HuH-7 (cell line): Measurements from ENCODE around the gene PIN1.
"Not testable (repeated sequence)": the region's sequence is repeated elsewhere in the genome, so short reads cannot be mapped to it uniquely, and the experiment has no call there.

Experiments
- DNase-seq: peaks from one replicate; pipeline ENCODE4 v3.0.0; 2011; ENCODE audit warnings: low spot score

Gene PIN1

DNA sequence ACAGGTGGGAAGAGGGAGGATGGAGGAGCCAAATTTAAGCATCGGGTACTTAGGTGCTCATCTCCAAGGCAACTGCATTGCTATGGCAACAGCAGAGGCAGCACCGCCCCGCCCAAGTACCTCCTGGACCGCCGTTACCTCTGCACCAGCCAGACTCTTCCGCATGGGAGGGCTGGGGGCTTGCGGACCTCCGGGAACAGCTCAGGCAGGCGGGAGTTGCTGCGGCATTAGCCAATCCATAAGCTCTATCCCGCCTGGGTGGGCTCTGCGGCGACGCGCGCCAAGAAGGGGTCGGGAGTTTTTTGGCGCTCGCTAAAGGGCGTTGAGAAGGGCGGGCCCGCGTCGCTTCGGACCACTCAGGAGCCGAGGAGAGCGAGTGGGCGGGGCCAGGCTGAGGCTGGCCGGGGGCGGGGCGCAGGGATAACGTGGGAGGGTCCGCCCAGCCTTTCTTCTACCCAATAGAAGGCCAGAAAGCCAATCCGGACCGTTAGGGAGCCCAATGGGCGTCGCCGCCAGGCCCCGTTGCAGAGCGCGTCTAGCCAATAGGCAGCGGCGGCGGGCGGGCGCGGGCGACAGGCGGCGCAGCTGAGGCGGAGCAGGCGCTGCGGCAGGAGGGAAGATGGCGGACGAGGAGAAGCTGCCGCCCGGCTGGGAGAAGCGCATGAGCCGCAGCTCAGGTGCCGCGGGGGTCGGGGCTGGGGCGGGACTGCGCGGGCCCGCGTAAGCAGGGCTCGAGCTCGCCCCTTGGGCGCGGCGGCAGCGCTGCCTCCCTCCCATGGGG, at the start of gene PIN1:
TSS of gene PIN1 (plus strand) at position 593 of the 781 bp plus-strand sequence. CDS start at position 620, 27 bp downstream.
- peak; percentile 98 for DNase-seq

DNA sequence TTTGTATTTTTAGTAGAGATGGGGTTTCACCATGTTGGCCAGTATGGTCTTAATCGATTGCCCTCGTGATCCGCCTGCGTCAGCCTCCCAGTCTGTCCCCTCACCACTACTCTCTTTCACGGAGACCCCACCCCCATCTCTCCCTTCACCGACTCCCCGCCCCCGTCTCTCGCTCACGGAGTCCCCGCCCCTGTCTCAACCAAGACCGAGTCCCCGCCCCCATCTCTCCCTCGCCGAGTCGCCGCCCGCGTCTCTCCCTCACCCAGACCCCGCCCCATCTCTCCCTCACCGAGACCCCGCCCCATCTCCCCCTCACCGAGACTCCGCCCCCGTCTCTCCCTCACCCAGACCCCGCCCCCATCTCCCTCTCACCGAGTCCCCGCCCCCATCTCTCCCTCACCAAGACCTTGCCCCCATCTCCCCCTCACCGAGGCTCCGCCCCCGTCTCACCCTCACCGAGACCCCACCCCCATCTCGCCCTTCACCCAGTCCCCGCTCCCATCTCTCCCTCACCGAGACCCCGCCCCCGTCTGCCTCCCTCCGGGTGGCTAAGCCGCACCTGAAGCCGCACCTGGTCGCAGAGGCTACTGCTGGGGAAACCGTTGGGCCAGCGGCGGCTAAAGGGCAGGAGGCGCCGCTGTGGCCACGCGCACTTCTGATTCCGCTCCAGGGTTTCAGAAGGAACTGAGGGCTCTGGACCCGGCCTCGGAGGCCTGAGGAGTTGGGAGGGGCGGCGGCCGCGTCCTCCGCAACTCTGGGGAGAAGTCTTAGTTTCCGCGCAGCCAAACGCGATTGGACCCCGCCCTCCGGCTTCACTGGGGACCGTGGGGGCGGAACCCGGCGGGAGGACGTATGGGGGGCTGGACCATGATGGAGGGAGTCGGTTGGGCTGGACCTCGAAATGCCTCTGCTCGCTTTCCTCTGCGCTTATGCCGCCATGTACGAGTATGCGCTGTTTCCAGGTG, 49.5 kb upstream of the PIN1 start:
- peak; percentile 86 for DNase-seq

DNA sequence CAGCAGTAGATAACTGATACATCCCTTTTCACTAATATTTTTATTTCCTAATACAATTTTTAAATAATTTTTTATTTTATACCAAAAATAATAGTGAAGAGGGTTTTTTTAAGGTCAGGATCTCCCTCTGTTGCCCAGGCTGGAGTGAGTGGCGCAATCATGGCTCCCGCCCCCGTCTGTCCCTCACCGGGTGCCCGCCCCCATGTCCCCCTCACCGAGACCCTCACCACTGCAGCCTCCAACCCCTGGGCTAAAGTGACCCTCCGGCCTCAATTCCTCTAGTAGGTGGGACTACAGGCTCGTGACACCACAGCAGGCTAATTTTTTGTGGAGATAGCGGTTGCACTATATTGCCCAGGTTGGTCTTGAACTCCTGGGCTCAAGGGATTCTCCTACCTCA, 48.8 kb upstream of the PIN1 start:
- DNase-seq, result no peak

DNA sequence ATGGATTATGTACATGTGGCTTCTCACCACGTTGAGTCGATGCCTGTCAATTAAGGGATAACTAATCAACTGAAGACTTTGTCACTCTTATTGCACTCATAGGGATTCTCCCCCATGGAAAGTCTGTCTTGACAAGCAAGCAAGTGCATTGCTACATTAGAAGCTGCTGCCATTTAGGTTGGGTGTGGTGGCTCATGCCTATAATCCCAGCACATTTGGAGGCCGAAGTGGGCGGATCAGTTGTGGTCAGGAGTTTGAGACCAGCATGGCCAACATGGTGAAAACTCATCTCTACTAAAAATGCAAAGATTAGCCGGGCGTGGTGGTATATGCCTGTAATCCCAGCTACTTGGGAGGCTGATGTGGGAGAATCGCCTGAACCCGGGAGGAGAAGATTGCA, 48.3 kb upstream of the PIN1 start:
- DNase-seq, result no peak

DNA sequence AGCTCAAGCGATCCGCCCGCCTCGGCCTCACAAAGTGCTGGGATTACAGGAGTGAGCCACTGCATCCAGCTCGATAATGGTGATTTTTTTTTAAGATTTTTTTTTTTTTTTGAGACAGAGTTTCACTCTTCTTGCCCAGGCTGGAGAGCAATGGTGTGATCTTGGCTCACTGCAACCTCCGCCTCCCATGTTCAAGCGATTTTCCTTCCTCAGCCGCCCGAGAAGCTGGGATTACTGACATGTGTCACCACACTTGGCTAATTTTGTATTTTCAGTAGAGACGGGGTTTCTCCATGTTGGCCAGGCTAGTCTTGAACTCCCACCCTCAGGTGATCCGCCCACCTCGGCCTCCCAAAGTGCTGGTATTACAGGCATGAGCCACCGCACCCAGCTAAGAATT, 46.5 kb upstream of the PIN1 start:
- not testable (repeated sequence) for DNase-seq

DNA sequence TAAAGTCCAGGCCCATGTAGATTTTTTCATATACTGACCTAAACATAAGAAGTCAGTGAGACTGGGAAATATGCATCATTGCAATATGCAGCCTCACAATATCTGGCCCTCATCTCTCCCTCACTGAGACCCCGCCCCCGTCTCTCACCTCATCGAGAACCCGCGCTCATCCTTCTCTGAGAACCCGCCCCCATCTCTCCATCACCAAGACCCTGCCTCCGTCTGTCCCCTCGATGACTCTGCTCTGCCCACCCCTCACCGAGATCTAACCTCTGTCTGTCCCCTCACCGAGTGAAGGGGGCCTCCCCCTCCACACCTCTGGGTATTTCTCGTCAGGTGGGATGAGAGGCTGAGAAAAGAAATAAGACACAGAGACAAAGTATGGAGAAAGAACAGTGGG, 46.1 kb upstream of the PIN1 start:
- DNase-seq, result no peak

DNA sequence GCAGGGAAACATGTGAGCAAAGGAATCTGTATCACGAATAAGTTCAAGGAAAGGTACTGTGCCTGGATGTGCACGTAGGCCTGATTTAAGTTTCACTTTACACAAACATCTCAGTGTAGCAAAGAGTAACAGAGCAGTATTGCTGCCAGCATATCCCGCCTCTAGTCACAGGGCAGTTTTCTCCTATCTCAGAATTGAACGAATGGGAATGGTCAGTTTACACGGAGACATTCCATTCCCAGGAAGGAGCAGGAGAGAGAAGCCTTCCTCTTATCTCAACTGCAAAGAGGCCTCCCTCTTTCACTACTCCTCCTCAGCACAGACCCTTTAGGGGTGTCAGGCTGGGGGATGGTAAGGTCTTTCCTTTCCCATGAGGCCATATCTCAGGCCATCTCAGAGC, 45.5 kb upstream of the PIN1 start:
- not testable (repeated sequence) for DNase-seq

DNA sequence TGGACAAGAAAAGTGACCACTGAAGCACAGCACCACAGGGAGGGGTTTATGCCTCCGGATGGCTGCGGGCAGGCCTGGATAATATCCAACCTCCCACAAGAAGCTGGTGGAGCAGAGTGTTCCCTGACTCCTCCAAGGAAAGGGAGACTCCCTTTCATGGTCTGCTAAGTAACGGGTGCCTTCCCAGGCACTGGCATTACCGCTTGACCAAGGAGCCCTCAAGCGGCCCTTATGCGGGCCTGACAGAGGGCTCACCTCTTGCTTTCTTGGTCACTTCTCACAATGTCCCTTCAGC, 44.1 kb upstream of the PIN1 start:
- not testable (repeated sequence) for DNase-seq

DNA sequence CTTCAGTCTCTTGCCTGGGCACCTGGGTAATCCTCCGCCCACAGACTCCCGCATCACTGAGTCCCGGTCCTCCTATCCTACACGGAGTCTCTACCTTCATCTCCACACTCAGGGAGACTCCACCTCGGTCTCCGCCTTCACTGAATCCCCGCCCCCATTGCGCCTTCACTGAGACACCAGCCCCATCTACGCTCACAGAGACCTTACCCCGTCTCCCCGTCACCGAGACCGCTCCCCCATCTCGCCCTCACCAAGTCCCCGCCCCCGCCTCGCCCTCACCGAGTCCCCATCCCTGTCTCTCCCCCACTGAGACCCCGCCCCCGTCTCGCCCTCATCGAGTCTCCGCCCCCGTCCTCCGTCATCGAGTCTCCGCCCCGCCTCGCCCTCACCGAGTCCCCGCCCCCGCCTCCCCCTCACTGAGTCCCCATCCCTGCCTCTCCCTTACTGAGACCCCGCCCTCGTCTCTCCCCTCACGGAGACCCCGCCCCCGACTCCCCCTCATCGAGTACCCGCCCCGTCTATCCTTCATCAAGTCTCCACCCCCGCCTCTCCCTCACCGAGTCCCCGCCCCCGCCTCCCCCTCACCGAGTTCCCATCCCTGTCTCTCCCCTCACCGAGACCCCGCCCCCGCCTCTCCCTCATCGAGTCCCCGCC, 43.4 kb upstream of the PIN1 start:
- peak; percentile 49 for DNase-seq

DNA sequence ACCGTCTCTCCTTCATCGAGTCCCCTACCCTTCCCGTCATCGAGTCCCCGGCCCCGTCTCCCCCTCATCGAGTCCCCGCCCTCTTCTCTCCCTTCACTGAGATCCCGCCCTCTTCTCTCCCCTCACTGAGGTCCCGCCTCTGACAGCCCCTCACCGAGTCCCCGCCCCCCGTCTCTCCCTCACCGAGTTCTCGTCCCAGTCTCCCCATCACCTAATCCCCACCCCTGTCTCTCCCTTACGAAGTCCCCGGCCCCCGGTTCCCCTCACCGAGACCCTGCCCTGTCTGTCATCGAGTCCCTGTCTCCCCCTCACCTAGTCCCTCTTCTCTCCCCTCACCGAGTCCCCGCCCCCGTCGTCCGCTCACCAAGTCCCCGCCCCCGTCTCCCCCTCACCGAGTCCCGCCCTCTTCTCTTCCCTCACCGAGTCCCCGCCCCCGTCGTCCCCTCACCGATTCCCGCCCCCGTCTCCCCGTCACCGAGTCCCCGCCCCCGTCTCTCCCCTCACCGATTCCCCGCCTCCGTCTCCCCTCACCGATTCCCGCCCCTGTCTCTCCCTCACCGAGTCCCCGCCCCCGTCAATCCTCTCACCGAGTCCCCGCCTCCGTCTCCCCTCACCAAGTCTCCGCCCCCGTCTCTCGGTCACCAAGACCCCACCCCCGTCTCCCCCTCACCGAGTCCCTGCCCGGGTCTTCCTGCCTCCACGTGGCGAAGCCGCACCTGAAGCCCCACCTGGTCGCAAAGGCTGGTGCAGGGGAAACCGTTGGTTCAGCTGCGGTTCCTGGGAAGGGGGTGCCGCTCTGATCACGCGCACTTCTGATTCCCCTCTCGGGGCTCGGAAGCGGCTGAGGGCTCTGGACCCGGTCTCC, 42.7 kb upstream of the PIN1 start:
- peak; percentile 37 for DNase-seq

DNA sequence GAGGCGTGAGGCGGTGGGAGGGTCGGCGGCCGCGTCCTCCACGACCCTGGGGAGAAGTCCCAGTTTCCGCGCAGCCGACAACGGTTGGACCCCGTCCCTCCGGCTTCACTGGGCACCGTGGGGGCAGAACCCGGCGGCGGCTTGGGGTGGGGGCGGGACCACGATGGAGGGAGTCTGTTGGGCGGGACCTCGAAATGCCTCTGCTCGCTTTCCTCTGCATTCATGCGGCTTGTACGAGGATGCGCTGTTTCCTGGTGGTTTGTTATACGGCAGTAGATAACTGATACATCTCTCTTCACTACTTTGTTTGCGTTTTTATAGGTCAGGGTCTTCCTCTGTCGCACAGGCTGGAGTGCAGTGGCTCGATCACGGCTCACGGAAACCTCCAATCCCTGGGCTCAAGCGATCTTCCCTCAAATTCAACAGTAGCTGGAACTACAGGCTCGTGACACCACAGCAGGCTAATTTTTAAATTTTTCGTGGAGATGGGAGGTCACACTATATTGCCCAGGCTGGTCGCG, 42.0 kb upstream of the PIN1 start:
- no peak for DNase-seq

DNA sequence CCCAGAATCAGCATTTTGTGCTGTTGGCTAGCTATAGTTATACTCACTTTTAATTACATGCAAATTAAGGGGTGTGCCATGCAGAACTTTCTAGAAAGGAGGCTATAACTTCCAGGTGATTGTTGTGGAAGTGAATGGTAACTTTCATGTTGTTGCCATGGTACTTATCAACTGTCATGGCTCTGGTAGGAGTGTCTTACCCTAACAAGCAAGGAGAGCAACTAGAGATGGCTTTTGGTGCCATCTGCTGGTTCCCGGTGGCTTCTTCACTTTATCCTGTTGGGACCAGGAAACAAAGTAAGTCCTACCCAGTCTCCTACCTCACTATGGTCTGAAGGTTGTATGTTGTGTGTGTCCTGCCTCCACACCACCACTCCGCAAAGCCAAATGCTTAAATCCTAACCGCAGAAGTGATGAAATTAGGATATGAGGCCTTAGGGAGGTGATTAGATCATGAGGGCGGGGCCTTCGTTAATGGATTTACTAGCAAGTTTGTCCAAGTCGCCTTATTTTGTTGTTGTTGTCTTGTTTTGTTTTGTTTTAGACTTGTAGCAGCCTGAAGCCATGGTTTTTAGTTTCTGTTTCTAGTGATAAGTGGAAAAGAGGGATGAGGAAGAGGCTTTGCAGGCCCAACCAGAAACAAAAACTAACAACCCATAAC, 38.9 kb upstream of the PIN1 start:
- DNase-seq, result peak; percentile 59

DNA sequence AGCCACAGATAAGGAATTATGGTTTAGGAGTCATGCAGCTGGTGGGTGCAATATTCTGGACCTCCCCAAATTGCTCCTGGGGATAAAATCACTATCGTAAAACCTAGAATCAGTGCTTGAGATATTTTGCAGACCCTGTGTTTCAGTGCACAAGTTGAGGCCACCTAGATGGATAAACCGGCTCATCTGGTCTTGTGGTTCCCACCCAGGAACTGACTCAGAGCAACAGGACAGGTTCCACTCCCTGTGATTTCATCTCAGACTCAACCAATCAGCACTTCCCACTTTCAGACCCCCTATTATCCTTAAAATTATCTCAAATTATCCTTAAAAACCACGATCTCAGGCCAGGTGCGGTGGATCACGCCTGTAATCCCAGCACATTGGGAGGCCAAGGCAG, 37.2 kb upstream of the PIN1 start:
- DNase-seq, result no peak

DNA sequence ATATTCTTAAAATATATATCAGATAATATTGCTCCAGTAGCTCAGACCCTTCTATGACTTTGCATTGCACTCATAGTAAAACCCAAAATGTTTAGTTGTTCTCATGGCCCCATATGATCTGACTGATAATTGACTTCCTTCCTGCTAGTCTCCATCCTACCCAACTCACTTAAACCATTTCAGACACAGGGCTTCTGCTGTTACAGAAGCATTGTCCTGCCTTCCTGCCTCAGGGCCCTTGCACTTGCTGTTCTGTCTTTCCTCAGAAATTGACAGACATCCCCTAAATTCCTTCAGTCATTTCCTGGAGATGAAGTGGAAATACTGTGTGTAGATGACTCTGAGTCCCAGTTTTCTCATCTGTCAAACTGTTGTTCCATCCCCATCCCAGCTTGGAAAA, 36.0 kb upstream of the PIN1 start:
- no peak for DNase-seq

DNA sequence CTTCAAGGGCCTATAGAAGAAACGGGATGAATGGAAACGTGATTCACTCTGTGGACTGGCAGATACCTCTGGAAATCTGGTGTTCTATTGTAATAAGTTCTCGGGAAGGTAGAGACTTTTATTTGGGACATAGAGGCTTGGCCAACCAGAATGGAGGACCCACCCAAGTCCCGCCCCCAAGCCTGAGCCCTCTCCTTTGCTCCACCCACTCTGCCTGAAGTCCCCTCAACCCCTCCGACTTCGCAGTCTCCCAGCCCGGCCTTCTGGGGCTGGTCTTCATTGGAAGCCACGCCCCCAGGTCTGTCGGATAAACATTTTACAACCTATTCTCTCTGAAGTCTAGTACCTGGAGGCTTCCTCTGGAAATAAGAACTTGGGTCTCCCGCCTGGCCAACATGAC, 33.1 kb upstream of the PIN1 start:
- no peak for DNase-seq

DNA sequence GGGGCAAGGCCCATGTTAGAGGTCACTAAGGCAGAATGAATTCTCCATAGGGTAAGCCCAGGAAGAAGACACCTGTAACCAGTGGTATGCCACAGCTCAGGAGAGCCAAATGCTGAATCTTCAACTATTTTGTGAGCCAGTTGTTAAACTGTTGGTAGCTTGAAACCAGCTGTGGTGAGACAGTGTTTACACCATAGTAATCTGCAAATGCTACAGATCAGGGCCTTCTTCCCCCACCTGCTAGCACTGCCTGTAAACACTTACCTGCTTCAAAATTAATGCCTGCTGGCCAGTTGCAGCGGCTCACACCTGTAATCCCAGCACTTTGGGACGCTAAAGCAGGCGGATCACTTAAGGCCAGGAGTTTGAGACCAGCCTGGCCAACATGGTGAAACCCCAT, 28.3 kb upstream of the PIN1 start:
- DNase-seq, result no peak

DNA sequence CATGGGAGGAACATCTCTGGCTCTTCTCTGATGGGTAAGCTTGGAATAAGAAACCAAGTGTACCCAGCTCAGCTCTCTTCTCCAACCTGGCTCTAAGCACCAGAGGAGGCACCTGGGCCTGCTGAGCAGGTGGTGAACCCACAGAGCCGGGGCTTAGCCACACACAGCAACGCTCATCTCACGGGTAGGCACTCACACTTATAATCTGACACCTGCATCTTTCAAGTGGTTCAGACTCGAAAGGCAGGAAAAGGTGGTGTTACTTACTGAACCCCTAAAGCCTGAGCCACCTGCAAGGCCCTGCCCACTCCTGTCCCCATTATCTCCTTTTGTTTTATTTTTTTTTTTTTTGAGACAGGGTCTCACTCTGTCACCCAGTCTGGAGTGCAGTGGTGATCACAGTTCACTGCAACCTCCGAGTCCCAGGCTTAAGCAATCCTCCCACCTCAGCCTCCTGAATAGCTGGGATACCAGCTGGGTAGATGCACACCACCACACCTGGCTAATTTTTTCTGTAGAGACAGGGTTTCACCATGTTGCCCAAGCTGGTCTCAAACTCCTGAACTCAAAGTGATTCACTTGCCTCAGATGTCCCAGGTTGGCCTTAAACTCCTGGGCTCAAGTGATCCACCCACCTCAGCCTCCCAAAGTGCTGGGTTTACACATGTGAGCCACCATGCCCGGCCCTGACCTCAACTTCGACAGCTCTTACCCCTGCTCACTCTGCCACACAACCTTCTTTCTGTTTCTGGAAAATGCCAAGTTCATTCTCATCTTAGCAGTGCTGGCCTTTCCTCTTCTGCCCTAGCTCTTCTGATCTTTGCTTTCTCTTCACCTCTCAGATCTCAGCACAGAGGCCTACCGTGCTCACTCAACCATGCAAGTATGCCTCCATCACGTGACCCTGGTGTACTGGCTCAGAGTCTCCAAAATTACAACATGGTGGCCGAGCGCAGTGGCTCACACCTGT, 26.0 kb upstream of the PIN1 start:
- no peak for DNase-seq

DNA sequence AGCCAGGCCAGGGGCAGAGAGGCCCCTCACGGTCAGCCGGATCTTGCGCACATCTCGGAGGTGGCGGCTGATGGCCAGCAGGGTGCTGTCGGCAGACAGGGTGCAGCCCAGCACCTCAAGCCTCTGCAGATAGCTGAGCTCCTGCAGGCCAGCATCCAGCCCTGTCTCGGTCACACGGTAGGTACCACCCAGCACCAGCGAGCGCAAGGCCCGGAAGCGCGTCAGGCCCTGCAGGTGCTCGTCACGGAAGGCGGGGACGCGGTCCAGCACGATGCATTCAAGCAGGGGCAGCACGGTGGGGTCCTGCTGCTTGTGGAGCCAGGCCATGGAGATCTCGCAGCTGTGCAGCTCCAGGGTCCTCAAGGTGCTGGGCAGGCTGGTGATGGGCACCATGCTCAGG, 24.0 kb upstream of the PIN1 start:
- DNase-seq, result no peak

DNA sequence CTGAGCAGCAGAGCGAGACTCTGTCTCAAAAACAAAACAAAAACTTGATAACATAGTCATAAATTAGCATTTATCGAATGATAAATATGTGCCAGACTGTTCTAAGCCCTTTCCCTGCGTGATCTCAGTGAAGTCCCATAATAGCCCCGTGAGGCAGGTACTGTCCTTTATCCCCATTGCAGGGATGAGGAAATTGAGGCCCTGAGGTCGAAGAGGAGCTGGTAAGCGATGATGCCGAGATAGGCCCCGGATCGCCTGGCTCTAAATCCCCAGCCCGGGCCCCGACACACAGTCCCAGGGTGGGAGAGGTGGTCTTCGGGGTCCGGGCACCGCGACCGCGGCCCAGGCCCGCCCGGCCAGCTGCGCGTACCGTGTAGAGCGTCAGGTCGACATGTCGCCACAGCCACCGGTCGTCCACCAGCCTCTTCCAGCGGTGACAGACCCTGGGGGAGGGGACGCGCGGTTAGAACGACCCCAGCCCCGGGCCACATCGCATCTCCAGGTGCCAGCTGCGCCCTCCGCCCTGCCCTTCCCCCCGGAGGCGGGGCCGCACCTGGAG, 16.9 kb upstream of the PIN1 start:
- DNase-seq, result no peak
